Left ventricle myocardium inferior (tissue), 1 donor: ENCODE data around the gene DUSP10. TPM values are rescaled to one million over a fixed set of nuclear protein-coding genes. Genes with fewer than 3 reads are reported as not detected.

Experiments used
- DNase-seq: peaks from one replicate; pipeline ENCODE4 v3.0.0-alpha.2; 2020
- H3K27ac ChIP-seq: fragments of 200-600 bp; replicated peaks from 2 replicates; pipeline ENCODE4 v1.8.0; 2021
- H3K27me3 ChIP-seq: fragments of 200-600 bp; 2 replicates; pipeline ENCODE4 v1.8.0; 2021; ENCODE audit warnings: low read depth
- H3K36me3 ChIP-seq: fragments of 200-600 bp; 2 replicates; pipeline ENCODE4 v1.8.0; 2021
- H3K4me1 ChIP-seq: fragments of 200-600 bp; 2 replicates; pipeline ENCODE4 v1.8.0; 2021
- H3K4me3 ChIP-seq: fragments of 200-600 bp; 2 replicates; pipeline ENCODE4 v1.8.0; 2021; ENCODE audit warnings: mild to moderate bottlenecking, moderate library complexity
- H3K9me3 ChIP-seq: fragments of 200-600 bp; replicated peaks from 2 replicates; pipeline ENCODE4 v1.8.0; 2021
- intact Hi-C: fragments of 100-400 bp; cut with micrococcal nuclease; formaldehyde crosslinking; loops from one replicate; pipeline ENCODE4 v1.11.0; 2022
- total RNA-seq: library from RNA; stranded (reverse); fragmentation: NEBNext Ultra II Directional; extraction: Animal tissue kit (Norgen Biotek cat#: 25700); gene quantifications from one replicate; pipeline ENCODE4 v1.2.1, GENCODE V29; 2021
- TF ChIP-seq, protein P1 (sequence below): fragments of 200-600 bp; IDR thresholded peaks from 2 replicates; pipeline ENCODE4 v1.8.0; 2021; ENCODE audit warnings: antibody characterized with exemption, mild to moderate bottlenecking, borderline replicate concordance
- donor health status: DM: no; HTN: yes; CAD: no; lungs with severe emphysema.

DUSP10 gene
- total RNA-seq, 1 donor from 2014 or later = 4.6 TPM

DNA sequence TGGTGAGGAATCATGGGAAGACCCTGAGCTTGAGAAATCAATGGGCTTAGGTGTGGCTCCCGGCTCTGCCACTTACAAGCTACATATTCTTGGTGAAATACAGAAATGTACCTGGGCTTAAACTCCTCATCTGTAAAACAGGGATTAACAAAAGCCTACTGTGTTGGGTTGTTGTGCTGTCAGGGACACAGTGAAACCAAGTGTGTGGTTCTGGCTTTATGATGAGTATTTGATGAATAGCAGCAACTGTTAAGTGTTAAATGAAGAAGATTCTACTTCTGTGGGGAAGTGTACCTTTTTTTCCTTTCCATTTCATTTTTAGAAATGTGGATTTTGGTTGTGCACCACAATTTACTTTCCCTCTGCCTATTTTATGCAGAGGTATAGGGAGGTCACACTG lies 41.1 kb upstream of the DUSP10 start:
- H3K4me3 ChIP-seq = no peak overlapping the region
- no peaks in the 10 kb centered on the region for H3K36me3 ChIP-seq
- no peak for DNase-seq
- intact Hi-C loops = no loop called here
- TF ChIP-seq, protein P1, sequence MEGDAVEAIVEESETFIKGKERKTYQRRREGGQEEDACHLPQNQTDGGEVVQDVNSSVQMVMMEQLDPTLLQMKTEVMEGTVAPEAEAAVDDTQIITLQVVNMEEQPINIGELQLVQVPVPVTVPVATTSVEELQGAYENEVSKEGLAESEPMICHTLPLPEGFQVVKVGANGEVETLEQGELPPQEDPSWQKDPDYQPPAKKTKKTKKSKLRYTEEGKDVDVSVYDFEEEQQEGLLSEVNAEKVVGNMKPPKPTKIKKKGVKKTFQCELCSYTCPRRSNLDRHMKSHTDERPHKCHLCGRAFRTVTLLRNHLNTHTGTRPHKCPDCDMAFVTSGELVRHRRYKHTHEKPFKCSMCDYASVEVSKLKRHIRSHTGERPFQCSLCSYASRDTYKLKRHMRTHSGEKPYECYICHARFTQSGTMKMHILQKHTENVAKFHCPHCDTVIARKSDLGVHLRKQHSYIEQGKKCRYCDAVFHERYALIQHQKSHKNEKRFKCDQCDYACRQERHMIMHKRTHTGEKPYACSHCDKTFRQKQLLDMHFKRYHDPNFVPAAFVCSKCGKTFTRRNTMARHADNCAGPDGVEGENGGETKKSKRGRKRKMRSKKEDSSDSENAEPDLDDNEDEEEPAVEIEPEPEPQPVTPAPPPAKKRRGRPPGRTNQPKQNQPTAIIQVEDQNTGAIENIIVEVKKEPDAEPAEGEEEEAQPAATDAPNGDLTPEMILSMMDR = no peak
- H3K27me3 ChIP-seq = peaks cover 5% of the 10 kb centered on the region
- no peak overlapping the region for H3K27ac ChIP-seq
- no peaks in the 10 kb centered on the region for H3K9me3 ChIP-seq
- no peaks in the 10 kb centered on the region for H3K4me1 ChIP-seq

DNA sequence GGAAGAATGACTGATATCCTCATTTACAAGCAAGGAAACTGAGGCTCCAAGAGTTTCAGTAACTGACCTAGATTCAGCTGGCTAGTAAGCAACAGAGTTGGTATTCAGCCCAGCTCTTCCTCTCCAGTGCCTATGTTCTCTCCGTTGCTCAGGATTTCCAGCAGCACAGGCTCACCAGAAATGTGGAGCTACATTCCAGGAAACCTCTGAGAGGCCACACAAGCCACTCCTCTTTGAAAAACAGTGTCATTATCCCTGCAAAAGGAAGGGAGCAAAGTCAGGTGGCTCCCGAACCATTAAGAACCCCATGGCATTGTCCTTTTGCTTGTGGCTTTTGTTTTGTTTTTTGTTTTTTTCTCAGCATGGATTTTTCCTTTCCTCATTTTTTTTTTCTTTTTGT lies 40.6 kb upstream of the DUSP10 start:
- no peaks in the 10 kb centered on the region for H3K36me3 ChIP-seq
- DNase-seq = no peak
- peaks cover 5% of the 10 kb centered on the region for H3K27me3 ChIP-seq
- intact Hi-C loops = no loop called here
- TF ChIP-seq, protein P1 = no peak
- H3K27ac ChIP-seq = no peak overlapping the region
- no peak overlapping the region for H3K4me3 ChIP-seq
- no peaks in the 10 kb centered on the region for H3K9me3 ChIP-seq
- H3K4me1 ChIP-seq = no peaks in the 10 kb centered on the region

DNA sequence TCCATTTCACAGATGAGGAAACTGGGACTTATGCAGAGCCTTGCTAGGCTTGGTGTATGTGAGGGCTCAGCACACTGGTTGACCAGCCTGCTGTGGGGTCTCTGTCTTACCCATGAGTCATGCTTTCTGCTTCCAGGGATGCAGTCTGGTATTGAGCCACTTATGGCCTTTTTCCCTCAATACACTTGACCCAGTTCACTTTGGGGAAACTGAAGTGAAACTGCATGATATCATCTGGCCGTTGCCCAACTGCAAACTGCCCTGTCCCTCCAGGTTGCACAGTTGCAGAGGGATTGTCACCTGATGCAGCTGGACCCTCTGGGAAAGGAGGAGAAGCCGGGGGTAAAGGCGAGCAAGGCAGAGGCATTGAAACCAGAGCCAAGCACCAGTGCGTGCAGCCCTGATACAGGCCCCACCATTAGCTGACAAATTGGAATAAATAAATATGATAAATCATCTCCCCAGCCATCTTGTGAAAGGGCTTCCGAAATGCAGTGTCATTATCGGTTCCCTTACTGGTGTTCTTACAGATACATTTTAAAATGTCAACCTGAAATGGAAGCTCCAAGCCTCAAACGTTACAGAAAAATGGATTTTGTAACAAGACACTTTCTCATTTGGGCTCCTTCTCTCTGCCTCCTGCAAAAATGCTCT lies 39.3 kb upstream of the DUSP10 start:
- H3K27ac ChIP-seq = no peak overlapping the region
- H3K4me1 ChIP-seq = no peaks in the 10 kb centered on the region
- no peaks in the 10 kb centered on the region for H3K9me3 ChIP-seq
- TF ChIP-seq, protein P1 = no peak
- no peaks in the 10 kb centered on the region for H3K36me3 ChIP-seq
- DNase-seq = no peak
- peaks cover 5% of the 10 kb centered on the region for H3K27me3 ChIP-seq
- intact Hi-C loops = no loop called here
- no peak overlapping the region for H3K4me3 ChIP-seq

DNA sequence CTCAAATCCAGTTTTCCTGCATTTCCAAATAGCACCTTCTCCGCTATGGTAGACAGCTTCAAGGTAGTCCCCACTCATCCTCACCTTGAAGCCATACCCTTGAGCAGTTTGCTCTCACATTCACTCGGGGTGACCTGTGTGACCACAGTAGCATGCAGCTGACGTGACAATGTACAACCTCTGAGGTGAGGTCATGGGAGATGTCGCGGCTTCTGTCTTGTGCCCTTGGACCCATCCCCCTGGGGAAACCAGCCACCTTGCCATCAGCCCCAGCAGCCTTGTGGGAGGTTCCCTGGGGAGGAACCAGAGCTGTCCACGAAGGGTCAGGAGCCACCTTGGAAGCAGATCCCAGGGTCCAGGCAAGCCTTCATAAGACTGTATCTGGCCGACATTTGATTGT lies 38.3 kb upstream of the DUSP10 start:
- DNase-seq = no peak
- Histone ChIP-seq H3K27ac (no peak overlapping the region), H3K27me3 (peaks cover 5% of the 10 kb centered on the region), H3K4me1 (no peaks in the 10 kb centered on the region), H3K4me3 (no peak overlapping the region), H3K9me3 (no peaks in the 10 kb centered on the region), H3K36me3 (no peaks in the 10 kb centered on the region)
- TF ChIP-seq, protein P1 = no peak
- intact Hi-C loops = no loop called here

DNA sequence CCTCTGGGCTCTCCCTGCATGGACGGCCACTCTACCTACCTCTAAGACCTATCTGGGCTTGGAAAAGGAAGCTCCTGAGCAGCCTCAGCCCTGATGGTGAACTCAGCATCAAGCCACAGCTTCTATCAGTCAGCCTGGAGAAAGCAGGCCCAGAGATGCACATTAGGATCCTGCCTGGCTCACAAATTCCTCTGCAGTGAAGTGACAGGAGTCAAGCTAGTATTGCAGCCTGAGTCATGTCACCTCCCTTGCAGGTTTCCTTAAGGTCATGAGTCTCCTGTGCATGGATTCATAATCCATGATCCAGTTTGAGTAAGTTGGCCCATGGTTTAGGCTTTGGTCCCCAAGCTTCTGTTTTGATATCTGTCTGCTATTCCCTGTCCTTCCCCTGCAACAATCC lies 37.9 kb upstream of the DUSP10 start:
- Histone ChIP-seq H3K4me3 (no peak overlapping the region), H3K9me3 (no peaks in the 10 kb centered on the region), H3K27ac (no peak overlapping the region), H3K4me1 (no peaks in the 10 kb centered on the region), H3K36me3 (no peaks in the 10 kb centered on the region), H3K27me3 (peaks cover 5% of the 10 kb centered on the region)
- intact Hi-C loops = no loop called here
- TF ChIP-seq, protein P1 = no peak
- no peak for DNase-seq
